GM18499 (cell line): ENCODE measurements around the gene SNX13.
"Not testable (repeated sequence)": the region's sequence is repeated elsewhere in the genome, so short reads cannot be mapped to it uniquely, and the experiment has no call there.

ENCODE experiments used
- ATAC-seq: cut with Tn5 transposase; IDR thresholded peaks from one replicate; pipeline ENCODE4 v1.9.1; 2021; ENCODE audit warnings: moderate number of reproducible peaks; ENCODE audit not compliant: insufficient read depth, unreplicated experiment

The SNX13 gene

GRCh38 chr7:17916786-17917185 lies 23.5 kb downstream of the SNX13 start:
- no peak for ATAC-seq

DNA sequence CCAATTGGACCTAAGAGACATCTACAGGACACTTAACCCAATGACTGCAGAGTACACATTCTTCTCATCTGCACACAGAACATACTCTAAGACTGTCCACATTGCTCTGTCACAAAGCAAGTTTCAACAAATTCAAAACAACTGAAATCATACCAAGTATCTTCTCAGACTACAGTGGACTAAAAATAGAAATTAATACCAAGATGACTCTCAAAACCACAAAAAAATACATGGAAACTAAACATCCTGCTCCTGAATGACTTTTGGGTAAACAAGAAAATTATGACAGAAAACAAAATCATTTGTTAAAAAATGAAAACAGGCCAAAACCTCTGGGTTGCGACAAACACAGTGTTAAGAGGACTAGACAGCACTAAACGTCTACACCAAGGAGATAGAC lies 24.5 kb downstream of the SNX13 start:
- ATAC-seq: no peak

- ATAC-seq: no peak
Observed at GRCh38 chr7:17915168-17915567, 25.1 kb downstream of the SNX13 start.

DNA sequence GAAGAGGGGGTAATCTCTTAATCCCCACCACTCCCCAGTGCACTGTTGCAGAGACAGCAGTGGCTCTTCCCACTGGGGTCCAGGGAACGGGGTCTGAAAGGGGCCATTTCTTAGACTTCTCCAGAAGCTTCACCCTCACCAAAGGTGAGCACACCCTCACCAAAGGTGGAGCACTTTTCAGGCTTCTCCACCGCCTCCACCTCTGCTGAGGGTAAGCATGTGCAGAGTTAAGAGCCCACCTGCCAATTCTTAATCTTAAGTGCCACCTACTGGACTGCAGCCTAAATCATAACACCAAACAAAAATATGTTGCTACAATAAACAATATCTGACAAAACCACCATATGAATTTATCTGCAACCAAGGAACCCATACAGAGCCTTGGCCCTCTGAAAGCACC lies 27.0 kb downstream of the SNX13 start:
- no peak for ATAC-seq

DNA sequence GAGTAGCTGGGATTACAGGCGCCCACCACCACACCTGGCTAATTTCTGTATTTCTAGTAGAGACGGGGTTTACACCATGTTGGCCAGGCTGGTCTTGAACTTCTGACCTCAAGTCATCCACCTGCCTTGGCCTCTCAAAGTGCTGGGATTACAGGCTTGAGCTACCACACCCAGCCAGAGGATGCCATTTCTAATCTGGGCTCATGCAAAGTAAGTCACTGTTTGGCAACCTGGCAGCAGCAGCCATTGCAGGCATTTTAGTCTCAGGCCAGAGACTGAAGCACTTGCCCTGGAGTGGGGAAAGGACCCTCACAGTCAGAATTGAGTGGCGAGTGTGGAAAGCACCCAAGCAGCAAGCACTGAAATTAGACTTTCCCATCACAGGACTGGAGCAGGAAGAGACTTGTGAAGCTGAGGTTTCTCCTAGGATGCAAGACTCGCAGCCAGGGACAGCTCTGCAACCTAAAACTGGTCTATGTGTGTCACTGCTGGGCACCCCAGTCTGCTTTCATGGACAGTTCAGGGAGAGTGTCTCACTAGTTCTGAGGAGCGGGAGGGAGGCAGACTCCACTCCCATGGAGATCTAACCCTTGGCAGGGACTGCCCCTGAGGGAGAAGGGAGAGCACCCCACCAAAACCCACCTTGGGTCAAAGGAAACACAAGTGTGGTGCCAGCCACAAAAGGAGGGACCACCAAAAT lies 27.6 kb downstream of the SNX13 start:
- ATAC-seq: no peak

DNA sequence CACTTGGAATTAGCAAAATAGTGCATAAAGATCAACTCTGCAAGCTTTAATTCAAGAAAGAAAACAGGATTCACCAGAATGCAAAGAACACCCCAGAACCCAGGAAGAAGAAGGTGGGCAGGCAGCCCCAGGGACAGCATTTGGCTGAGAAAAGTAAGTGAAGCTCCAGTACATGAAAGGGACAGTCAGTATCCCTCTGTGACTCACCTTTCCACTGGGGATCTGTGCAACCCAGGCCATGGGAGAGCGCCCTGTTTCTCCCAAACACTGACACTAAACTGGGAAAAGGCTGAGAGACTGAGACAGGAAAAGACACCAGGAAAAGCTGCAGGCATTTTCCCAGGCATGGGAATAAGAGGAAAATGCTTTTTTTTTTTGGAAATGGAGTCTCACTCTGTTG lies 28.2 kb downstream of the SNX13 start:
- no peak for ATAC-seq

- ATAC-seq: no peak
Observed at GRCh38 chr7:17910377-17910776, 29.9 kb downstream of the SNX13 start.

GRCh38 chr7:17909310-17909709 lies 31.0 kb downstream of the SNX13 start:
- ATAC-seq: not testable (repeated sequence)

DNA sequence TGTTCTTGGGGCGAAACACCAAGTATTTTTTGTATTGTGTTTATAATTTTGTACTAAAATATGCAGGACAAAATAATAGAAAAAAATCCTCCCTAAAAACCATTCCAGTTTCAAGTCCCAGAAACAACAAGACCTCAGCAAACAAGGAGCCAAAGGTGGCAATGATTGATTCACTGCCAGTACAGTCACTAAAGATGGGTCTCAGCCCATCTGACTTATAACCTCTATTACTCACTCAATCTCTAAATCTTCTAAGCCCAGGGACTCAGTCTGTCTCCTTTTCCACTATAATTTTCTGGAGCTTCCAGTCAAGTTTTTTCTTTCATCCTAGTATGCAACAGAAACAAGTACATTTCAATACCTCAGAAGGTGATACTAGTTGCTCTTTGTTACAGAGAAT lies 33.3 kb downstream of the SNX13 start:
- ATAC-seq: no peak

- ATAC-seq: no peak
Observed at GRCh38 chr7:17903337-17903736, 37.0 kb downstream of the SNX13 start.

GRCh38 chr7:17902599-17902998 lies 37.7 kb downstream of the SNX13 start:
- no peak for ATAC-seq

DNA sequence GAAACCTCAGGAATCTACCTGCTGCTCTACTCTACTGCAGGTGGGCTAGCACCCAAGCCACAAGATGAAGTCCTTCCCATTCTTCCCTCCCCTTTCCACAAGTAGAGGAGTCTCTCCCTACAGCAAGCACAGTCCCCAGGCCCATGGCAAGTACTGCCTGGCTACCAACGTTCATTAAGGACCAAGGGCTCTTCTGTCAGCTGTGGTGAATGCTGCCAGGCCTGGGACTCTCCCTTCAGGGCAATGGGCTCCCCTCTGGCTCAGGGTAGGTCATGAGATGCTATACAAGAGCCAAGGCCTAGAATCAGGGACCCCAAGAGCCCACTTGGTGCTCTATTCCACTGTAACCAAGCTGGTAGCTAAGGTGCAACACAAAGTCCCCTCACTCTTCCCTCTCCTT lies 39.8 kb downstream of the SNX13 start:
- ATAC-seq: no peak

DNA sequence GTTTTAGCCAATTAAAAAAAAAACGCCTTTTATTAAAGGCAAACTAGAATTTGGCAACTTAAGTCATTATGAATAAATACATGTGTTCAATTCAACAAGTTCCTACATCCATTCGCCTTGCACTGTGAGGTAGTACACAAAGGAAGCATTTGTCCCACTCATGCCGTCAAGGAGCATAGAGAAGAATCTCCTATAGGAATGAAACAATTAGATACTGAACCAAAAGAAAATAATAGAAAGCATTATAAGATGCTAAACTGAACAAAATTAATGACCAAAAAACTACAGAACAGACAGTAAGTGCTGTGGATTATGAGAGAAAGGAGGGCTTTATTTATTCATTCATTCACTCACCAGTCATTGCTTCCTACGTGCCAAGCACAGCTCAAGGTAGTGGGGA lies 42.2 kb downstream of the SNX13 start:
- no peak for ATAC-seq

- no peak for ATAC-seq
Observed at GRCh38 chr7:17887286-17887685, 53.0 kb downstream of the SNX13 start.

DNA sequence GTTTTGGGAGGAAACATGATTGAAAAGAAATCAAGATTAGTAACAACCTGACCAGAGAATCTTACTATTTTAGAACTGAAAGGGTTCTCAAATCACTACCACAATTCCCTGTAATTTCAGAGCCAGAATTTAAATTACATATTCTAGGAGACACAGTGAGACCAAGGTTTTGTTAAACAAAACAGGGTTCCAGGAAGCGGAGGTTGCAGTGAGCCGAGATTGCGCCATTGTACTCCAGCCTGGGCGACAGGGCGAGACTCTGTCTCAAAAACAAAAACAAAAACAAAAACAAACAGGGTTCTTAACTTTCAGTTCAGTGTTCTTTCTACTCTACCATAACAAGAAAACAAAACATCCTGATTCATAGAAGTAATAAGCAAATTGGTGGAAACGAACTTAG lies 57.6 kb downstream of the SNX13 start:
- no peak for ATAC-seq

DNA sequence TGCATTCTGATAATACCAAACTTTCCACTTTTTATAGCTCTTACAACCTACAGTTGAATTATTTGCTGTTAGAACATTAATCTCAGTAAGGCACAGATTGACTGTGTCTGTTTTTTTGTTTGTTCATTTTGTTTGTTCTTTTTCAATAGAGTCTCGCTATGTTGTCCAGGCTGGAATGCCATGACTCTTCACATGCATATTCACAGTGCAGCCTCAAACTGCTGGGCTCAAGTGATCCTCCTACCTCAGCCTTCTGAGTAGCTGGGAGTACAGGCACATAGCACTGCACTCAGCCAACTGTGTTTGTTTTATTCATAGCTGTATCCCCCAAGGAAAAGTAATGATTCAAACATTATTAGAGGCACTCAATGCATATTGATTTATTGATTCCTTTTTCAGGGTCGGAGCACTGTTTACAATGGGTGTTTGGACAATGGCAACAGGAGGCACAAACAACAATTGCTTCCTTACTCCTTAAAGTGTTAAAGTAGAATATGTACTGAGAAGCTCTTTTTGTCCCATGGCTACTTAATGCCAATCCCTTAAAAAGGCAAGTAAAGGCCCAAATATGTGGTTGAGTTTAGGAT lies 61.1 kb downstream of the SNX13 start:
- ATAC-seq: no peak

- no peak for ATAC-seq
Observed at GRCh38 chr7:17878627-17879026, 61.7 kb downstream of the SNX13 start.

GRCh38 chr7:17871815-17872533 lies 68.3 kb downstream of the SNX13 start:
- ATAC-seq: no peak

GRCh38 chr7:17870406-17870805 lies 69.9 kb downstream of the SNX13 start:
- no peak for ATAC-seq

- no peak for ATAC-seq
Observed at GRCh38 chr7:17863809-17864143, 76.5 kb downstream of the SNX13 start.

DNA sequence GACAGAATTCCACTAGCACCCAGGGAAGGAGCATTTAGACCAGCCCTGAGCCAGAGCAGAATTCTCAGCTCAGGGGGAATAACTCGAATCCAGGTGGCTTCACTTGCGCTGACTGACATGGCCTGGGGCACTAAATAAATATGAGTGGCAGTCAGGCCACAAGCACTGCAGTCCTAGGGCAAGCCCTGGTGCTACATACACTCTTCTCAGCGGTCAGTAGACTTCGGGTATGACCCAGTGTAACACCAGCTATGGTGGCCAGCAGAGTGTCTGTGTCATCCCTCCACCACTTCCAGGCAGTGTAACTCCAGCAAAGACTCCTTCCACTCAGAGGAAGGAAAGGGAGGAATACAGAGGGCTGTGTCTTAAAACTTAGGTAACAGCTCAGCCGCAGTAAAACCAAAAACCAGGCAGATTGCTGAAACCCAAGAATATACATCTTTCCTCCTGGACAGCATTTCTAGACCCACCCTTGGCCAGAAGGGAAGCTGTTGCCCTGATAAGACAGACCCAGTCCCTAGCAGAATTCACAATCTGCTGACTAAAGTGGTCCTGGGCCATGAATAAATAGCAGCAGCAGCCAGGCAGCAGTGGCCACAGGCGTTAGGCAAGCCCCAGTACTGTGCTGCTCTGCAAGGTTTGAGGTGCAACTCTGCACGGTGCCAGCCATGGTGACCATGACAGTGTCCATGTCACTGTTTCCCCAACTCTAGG lies 77.0 kb downstream of the SNX13 start:
- ATAC-seq: no peak
